ENCODE results near the gene TTLL12. TPM values are rescaled to one million over a fixed set of nuclear protein-coding genes. Genes with fewer than 3 reads are reported as not detected.

TTLL12 gene
- total and polyA plus RNA-seq, 2 experiments from 2014 or later = 29.5 to 42.8 TPM

DNA sequence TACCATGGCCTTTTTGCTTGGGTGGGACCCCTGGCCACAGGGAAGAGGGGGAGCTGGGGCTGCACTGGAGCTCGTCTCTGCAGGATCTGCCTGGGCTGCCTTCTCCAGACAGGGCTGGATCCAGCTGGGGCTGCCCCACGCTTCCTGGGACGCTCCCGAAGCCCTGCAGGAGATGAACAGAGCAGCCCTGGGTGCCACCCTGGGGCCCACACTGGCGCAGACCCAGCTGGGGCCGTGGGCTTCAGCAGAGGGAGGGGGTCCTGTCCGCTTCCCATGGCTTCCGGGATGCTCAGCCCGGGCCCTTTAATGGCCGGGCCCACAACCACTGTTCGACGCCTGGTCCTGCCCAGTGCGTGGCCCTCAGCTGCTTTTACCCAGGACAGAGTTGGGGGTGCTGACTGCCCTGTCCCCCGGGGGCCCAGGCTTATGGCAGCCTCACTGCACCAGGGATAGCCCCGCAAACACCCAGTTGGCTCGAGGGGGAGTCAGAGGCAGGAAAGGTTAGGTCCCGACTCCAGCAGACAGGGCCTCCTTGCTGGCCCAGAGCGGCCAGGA lies 23.6 kb downstream of the TTLL12 start:
- peaks cover 6% of the 10 kb centered on the region; the same call in 1 of the 2 replicates for H3K4me1 ChIP-seq (ENCODE audit: insufficient read depth)
- no peaks in the 10 kb centered on the region for H3K9me3 ChIP-seq (ENCODE audit: low read depth)
- no peak for DNase-seq
- H3K27me3 ChIP-seq (replicated peaks; ENCODE audit: insufficient read depth) = no peaks in the 10 kb centered on the region
- H3K9ac ChIP-seq = no peak overlapping the region
- H3K79me2 ChIP-seq (ENCODE audit: insufficient read depth) = peaks cover 19% of the 10 kb centered on the region
- H3F3A ChIP-seq (ENCODE audit: insufficient read depth) = peaks cover 6% of the 10 kb centered on the region; the same call in 1 of the 2 replicates
- in situ Hi-C loops (cut with MboI) = no loop called here
- no peak for TF ChIP-seq EZH2 (IDR thresholded peaks at IDR 0.05; ENCODE audit: insufficient read depth, poor library complexity, severe bottlenecking)
- no peak for TF ChIP-seq EZH2phosphoT487 (IDR thresholded peaks at IDR 0.05; ENCODE audit: insufficient read depth, low read depth)
- WGBS, 2 experiments (ENCODE audit: low coverage in 1 of 2, low lambda C conversion rate in 2 of 2, missing lambda C conversion rate in 2 of 2) = 75 to 81% methylated on average over 14 to 17 of the region's 18 CpGs
- no peak overlapping the region for H3K4me3 ChIP-seq
- no peak overlapping the region for H3K27ac ChIP-seq
- H4K20me1 ChIP-seq (ENCODE audit: insufficient read depth) = no peaks in the 10 kb centered on the region; the same call in 1 of the 2 replicates
- peaks cover 17% of the 10 kb centered on the region; the same call in 1 of the 2 replicates for H3K36me3 ChIP-seq (ENCODE audit: low read depth)
- H2AFZ ChIP-seq = no peak overlapping the region
- H3K4me2 ChIP-seq (ENCODE audit: unreplicated experiment) = no peak overlapping the region
- H3K9me2 ChIP-seq (ENCODE audit: insufficient read depth) = no peaks in the 10 kb centered on the region

GRCh38 chr22:43162412-43163150 lies 24.4 kb downstream of the TTLL12 start:
- WGBS, 2 experiments (ENCODE audit: low coverage in 1 of 2, low lambda C conversion rate in 2 of 2, missing lambda C conversion rate in 2 of 2) = 96 to 97% methylated on average over 23 to 24 of the region's 24 CpGs
- Histone ChIP-seq H3K36me3 (ENCODE audit: low read depth) (peaks cover 17% of the 10 kb centered on the region; the same call in 1 of the 2 replicates), H3K79me2 (ENCODE audit: insufficient read depth) (peaks cover 27% of the 10 kb centered on the region), H3K9ac (no peak overlapping the region), H3K4me1 (ENCODE audit: insufficient read depth) (peaks cover 6% of the 10 kb centered on the region; the same call in 1 of the 2 replicates), H3K4me2 (ENCODE audit: unreplicated experiment) (no peak overlapping the region), H3F3A (ENCODE audit: insufficient read depth) (peaks cover 6% of the 10 kb centered on the region; the same call in 1 of the 2 replicates), H3K4me3 (no peak overlapping the region), H3K9me3 (ENCODE audit: low read depth) (no peaks in the 10 kb centered on the region), H3K27ac (no peak overlapping the region), H3K27me3 (replicated peaks; ENCODE audit: insufficient read depth) (no peaks in the 10 kb centered on the region), H4K20me1 (ENCODE audit: insufficient read depth) (no peaks in the 10 kb centered on the region; the same call in 1 of the 2 replicates), H2AFZ (no peak overlapping the region), H3K9me2 (ENCODE audit: insufficient read depth) (no peaks in the 10 kb centered on the region)
- no peak for DNase-seq
- in situ Hi-C loops (cut with MboI) = no loop called here
- TF ChIP-seq EZH2 (IDR thresholded peaks at IDR 0.05; ENCODE audit: insufficient read depth, poor library complexity, severe bottlenecking) = no peak
- no peak for TF ChIP-seq EZH2phosphoT487 (IDR thresholded peaks at IDR 0.05; ENCODE audit: insufficient read depth, low read depth)

DNA sequence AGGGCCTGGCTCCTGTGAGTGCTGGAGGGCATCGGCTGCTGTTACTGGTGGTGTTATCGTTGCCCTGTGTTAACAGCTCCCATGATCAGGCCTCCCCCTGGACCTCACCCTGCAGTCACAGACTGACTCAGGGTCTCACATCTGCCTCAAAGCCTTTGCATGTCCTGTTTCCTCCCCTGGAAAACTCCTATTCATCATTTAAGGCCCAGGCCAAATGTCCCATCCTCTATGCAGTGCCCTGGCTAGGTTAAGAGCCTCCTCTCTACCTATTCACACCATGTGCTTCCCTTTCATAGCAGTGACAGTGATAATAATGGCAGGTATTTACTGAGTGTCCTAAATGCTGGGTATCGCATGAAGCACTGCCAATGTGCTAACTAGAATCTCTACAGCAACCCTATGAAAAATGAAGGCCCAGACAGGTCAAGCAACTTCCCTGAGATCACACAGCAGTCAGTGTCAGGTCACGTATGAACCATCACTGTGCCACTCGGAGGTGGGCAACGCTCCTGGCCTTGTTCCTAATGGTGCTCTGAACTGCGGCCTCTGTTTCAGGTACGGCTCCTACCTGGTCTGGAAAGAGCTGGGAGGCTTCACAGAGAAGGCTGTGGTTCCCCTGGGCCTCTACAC lies 26.3 kb downstream of the TTLL12 start:
- no peak overlapping the region for H3K27ac ChIP-seq
- H3K79me2 ChIP-seq (ENCODE audit: insufficient read depth) = peaks cover 45% of the 10 kb centered on the region
- no peaks in the 10 kb centered on the region for H3K27me3 ChIP-seq (replicated peaks; ENCODE audit: insufficient read depth)
- 98 to 99% methylated on average over 8 of the region's 8 CpGs for WGBS, 2 experiments (ENCODE audit: low coverage in 1 of 2, low lambda C conversion rate in 2 of 2, missing lambda C conversion rate in 2 of 2)
- H3K9me2 ChIP-seq (ENCODE audit: insufficient read depth) = no peaks in the 10 kb centered on the region
- H3K9ac ChIP-seq = no peak overlapping the region
- no peaks in the 10 kb centered on the region for H3K9me3 ChIP-seq (ENCODE audit: low read depth)
- H3K4me2 ChIP-seq (ENCODE audit: unreplicated experiment) = no peak overlapping the region
- H3K4me3 ChIP-seq = no peak overlapping the region
- TF ChIP-seq EZH2 (IDR thresholded peaks at IDR 0.05; ENCODE audit: insufficient read depth, poor library complexity, severe bottlenecking) (no peak), EZH2phosphoT487 (IDR thresholded peaks at IDR 0.05; ENCODE audit: insufficient read depth, low read depth) (no peak)
- H2AFZ ChIP-seq = no peak overlapping the region
- H3K36me3 ChIP-seq (ENCODE audit: low read depth) = peaks cover 17% of the 10 kb centered on the region; the same call in 1 of the 2 replicates
- H4K20me1 ChIP-seq (ENCODE audit: insufficient read depth) = peaks cover 5% of the 10 kb centered on the region; the same call in 1 of the 2 replicates
- DNase-seq = no peak
- peaks cover 9% of the 10 kb centered on the region; the same call in 1 of the 2 replicates for H3K4me1 ChIP-seq (ENCODE audit: insufficient read depth)
- in situ Hi-C loops (cut with MboI) = no loop called here
- H3F3A ChIP-seq (ENCODE audit: insufficient read depth) = peaks cover 6% of the 10 kb centered on the region; the same call in 1 of the 2 replicates

- Histone ChIP-seq H4K20me1 (ENCODE audit: insufficient read depth) (peaks cover 5% of the 10 kb centered on the region; the same call in 1 of the 2 replicates), H2AFZ (no peak overlapping the region), H3K4me2 (ENCODE audit: unreplicated experiment) (no peak overlapping the region), H3F3A (ENCODE audit: insufficient read depth) (peaks cover 6% of the 10 kb centered on the region; the same call in 1 of the 2 replicates), H3K27ac (no peak overlapping the region), H3K9me3 (ENCODE audit: low read depth) (no peaks in the 10 kb centered on the region), H3K36me3 (ENCODE audit: low read depth) (peaks cover 17% of the 10 kb centered on the region; the same call in 1 of the 2 replicates), H3K27me3 (replicated peaks; ENCODE audit: insufficient read depth) (no peaks in the 10 kb centered on the region), H3K4me1 (ENCODE audit: insufficient read depth) (peaks cover 12% of the 10 kb centered on the region; the same call in 1 of the 2 replicates), H3K9me2 (ENCODE audit: insufficient read depth) (no peaks in the 10 kb centered on the region), H3K79me2 (ENCODE audit: insufficient read depth) (peaks cover 54% of the 10 kb centered on the region), H3K9ac (no peak overlapping the region), H3K4me3 (no peak overlapping the region)
- in situ Hi-C loops (cut with MboI) = no loop called here
- peak; percentile 52 for DNase-seq
- TF ChIP-seq EZH2phosphoT487 (IDR thresholded peaks at IDR 0.05; ENCODE audit: insufficient read depth, low read depth) (no peak), EZH2 (IDR thresholded peaks at IDR 0.05; ENCODE audit: insufficient read depth, poor library complexity, severe bottlenecking) (no peak)
- 62 to 67% methylated on average over 16 to 17 of the region's 18 CpGs for WGBS, 2 experiments (ENCODE audit: low coverage in 1 of 2, low lambda C conversion rate in 2 of 2, missing lambda C conversion rate in 2 of 2)
Measured at GRCh38 chr22:43159484-43160178, 27.3 kb downstream of the TTLL12 start.
